ENCODE measurements around the gene SPATA6L.

DNA sequence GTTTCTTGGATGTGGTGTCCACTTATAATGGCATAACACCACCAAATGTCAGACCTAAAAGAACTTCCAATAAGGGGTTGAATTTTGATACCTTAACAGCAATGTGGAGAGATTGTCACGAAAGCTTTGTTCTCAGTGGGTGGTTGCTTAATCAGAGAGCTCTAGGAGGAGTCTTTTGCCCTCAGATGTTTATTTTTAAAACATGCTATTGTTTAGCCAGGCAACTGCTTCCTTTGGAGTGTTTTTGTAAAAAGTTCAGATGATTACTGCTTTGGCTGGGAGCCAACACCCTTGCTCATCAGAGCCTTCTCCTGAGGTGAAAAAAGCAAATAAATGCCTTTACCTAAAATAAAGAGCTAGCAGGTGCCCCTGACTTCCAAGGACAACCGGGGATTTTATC lies 111.0 kb downstream of the SPATA6L start:
- TF ChIP-seq, protein P1, sequence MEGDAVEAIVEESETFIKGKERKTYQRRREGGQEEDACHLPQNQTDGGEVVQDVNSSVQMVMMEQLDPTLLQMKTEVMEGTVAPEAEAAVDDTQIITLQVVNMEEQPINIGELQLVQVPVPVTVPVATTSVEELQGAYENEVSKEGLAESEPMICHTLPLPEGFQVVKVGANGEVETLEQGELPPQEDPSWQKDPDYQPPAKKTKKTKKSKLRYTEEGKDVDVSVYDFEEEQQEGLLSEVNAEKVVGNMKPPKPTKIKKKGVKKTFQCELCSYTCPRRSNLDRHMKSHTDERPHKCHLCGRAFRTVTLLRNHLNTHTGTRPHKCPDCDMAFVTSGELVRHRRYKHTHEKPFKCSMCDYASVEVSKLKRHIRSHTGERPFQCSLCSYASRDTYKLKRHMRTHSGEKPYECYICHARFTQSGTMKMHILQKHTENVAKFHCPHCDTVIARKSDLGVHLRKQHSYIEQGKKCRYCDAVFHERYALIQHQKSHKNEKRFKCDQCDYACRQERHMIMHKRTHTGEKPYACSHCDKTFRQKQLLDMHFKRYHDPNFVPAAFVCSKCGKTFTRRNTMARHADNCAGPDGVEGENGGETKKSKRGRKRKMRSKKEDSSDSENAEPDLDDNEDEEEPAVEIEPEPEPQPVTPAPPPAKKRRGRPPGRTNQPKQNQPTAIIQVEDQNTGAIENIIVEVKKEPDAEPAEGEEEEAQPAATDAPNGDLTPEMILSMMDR (IDR thresholded peaks at IDR 0.05), result no peak
- TF ChIP-seq POLR2A (IDR thresholded peaks at IDR 0.05) (no peak), POLR2AphosphoS5 (IDR thresholded peaks at IDR 0.05) (no peak)
